GM12878 (cell line): Measurements from ENCODE around the gene PTPRH. TPM values are rescaled to one million over a fixed set of nuclear protein-coding genes. Genes with fewer than 3 reads are reported as not detected.

Experiments used
- ATF2 ChIP-seq: IDR thresholded peaks from 2 replicates; pipeline ENCODE4 v1.6.1; 2012; ENCODE audit warnings: low read length, inconsistent platforms
- BRCA1 ChIP-seq: IDR thresholded peaks from 2 replicates; pipeline ENCODE4 v1.6.1; 2011; ENCODE audit warnings: low read depth, low read length, improper control_type of control experiment
- CBX5 ChIP-seq: sonication (generic); IDR thresholded peaks from 2 replicates; pipeline ENCODE4 v1.6.1; 2016; ENCODE audit warnings: low read depth, moderate library complexity, mild to moderate bottlenecking, inconsistent platforms
- CREB1 ChIP-seq: IDR thresholded peaks from 2 replicates; pipeline ENCODE4 v1.6.1; 2012; ENCODE audit warnings: low read depth, mild to moderate bottlenecking, inconsistent platforms
- CREM ChIP-seq: IDR thresholded peaks from 2 replicates; pipeline ENCODE4 v1.6.1; 2014; ENCODE audit warnings: antibody characterized with exemption, low read depth
- EED ChIP-seq: sonication (generic); IDR thresholded peaks from 2 replicates; pipeline ENCODE4 v1.6.1; 2016; ENCODE audit warnings: antibody characterized with exemption, low read depth
- EP300 ChIP-seq, 2 experiments: fragments of 150-350 bp in 1 of 2; IDR thresholded peaks; 2 replicates each; pipeline ENCODE4 v1.6.1; 2011 to 2012; ENCODE audit warnings: low read depth in 2 of 2, low read length in 2 of 2, borderline replicate concordance in 1 of 2, improper control_type of control experiment in 1 of 2, inconsistent platforms in 1 of 2; ENCODE audit not compliant: control insufficient read depth in 1 of 2
- ETV6 ChIP-seq, 2 experiments: fragments of 450-650 bp in 1 of 2; IDR thresholded peaks in 1 of 2; conservative IDR thresholded peaks in 1 of 2; 2 replicates each; pipeline ENCODE4 v1.6.1; 2014; ENCODE audit warnings: antibody characterized with exemption in 1 of 2, borderline replicate concordance in 1 of 2, low read depth in 1 of 2, mild to moderate bottlenecking in 1 of 2, moderate library complexity in 1 of 2
- HDAC6 ChIP-seq: fragments of 200-600 bp; sonication (generic); IDR thresholded peaks from one replicate; pipeline ENCODE4 v1.8.0; 2017; ENCODE audit warnings: antibody characterized with exemption; ENCODE audit not compliant: unreplicated experiment
- JUNB ChIP-seq: IDR thresholded peaks from 2 replicates; pipeline ENCODE4 v1.6.1; 2016; ENCODE audit warnings: antibody characterized with exemption, mild to moderate bottlenecking
- KLF5 ChIP-seq: fragments of 450-650 bp; IDR thresholded peaks from 2 replicates; pipeline ENCODE4 v1.6.1; 2014; ENCODE audit warnings: mild to moderate bottlenecking; ENCODE audit not compliant: partially characterized antibody
- MEF2A ChIP-seq: IDR thresholded peaks from 2 replicates; pipeline ENCODE4 v1.6.1; 2011; ENCODE audit warnings: low read depth, mild to moderate bottlenecking, low read length, moderate library complexity; ENCODE audit not compliant: insufficient read depth
- MYC ChIP-seq: IDR thresholded peaks from 2 replicates; pipeline ENCODE4 v1.6.1; 2011; ENCODE audit warnings: mild to moderate bottlenecking, low read length, moderate library complexity, inconsistent platforms; ENCODE audit not compliant: insufficient read depth, insufficient replicate concordance, insufficient read length, severe bottlenecking
- NBN ChIP-seq: fragments of 450-650 bp; IDR thresholded peaks from 2 replicates; pipeline ENCODE4 v1.6.1; 2016
- NFYB ChIP-seq: IDR thresholded peaks from 2 replicates; pipeline ENCODE4 v1.6.1; 2011; ENCODE audit warnings: low read depth, mild to moderate bottlenecking, low read length, improper control_type of control experiment, moderate library complexity; ENCODE audit not compliant: insufficient read depth
- POLR2A ChIP-seq: IDR thresholded peaks from 2 replicates; pipeline ENCODE4 v1.6.1; 2011; ENCODE audit warnings: low read depth, mild to moderate bottlenecking, low read length
- POLR2AphosphoS5 ChIP-seq: IDR thresholded peaks from 2 replicates; pipeline ENCODE4 v1.6.1; 2011; ENCODE audit warnings: mild to moderate bottlenecking, low read length, inconsistent platforms
- RAD51 ChIP-seq: fragments of 450-650 bp; IDR thresholded peaks from 2 replicates; pipeline ENCODE4 v1.6.1; 2016; ENCODE audit warnings: moderate library complexity, mild to moderate bottlenecking, inconsistent platforms
- SRF ChIP-seq, 2 experiments: IDR thresholded peaks; 2 replicates each; pipeline ENCODE4 v1.6.1; 2011; ENCODE audit warnings: low read depth in 2 of 2, low read length in 2 of 2, mild to moderate bottlenecking in 1 of 2, moderate library complexity in 1 of 2
- ZBTB40 ChIP-seq: fragments of 450-650 bp; IDR thresholded peaks from 2 replicates; pipeline ENCODE4 v1.6.1; 2016; ENCODE audit warnings: mild to moderate bottlenecking, moderate library complexity, borderline replicate concordance
- polyA plus RNA-seq, 11 experiments: library from polyadenylated mRNA; depleted of rRNA in 4 of 11; unstranded in 6 of 11; stranded (reverse) in 5 of 11; fragments of >200 nt; fragmentation: Nextera tagmentation in 4 of 11; fragmentation: Illumina TruSeq in 1 of 11; extraction: Ambion mirVana in 4 of 11; extraction: Trizol in 1 of 11; gene quantifications; 1 replicate in 1 of 11; 2 replicates in 10 of 11; pipeline versions ENCODE4 v1.2.1 to v1.2.3, GENCODE V29; 2011 to 2016; ENCODE audit warnings: inconsistent platforms in 2 of 11, missing spikeins in 2 of 11, low read depth in 1 of 11
- total RNA-seq, 4 experiments: library from RNA; depleted of rRNA in 3 of 4; stranded (reverse); fragments of >200 nt in 3 of 4; fragmentation: Illumina TruSeq in 1 of 4; extraction: Trizol in 1 of 4; gene quantifications; 2 replicates each; pipeline versions ENCODE4 v1.2.1 to v1.2.3, GENCODE V29; 2013 to 2021
- TF ChIP-seq, protein P1 (sequence below): fragments of 450-650 bp; IDR thresholded peaks from 2 replicates; pipeline ENCODE4 v1.6.1; 2017; ENCODE audit warnings: mild to moderate bottlenecking, moderate library complexity

Gene PTPRH
- total and polyA plus RNA-seq, 10 of the 15 experiments (the other 5 are each of a cell fraction or from before 2014, with no cell fraction given): 0.08 TPM; not detected in 9

- TF ChIP-seq ATF2: no peak
- no peak for TF ChIP-seq RAD51
- no peak for TF ChIP-seq NBN
- no peak for TF ChIP-seq BRCA1
- TF ChIP-seq MYC: no peak
- TF ChIP-seq ZBTB40: no peak
- TF ChIP-seq JUNB: no peak
- no peak for TF ChIP-seq SRF (IDR thresholded peaks at IDR 0.05; ENCODE audit: low read depth in 2 of 2, low read length in 2 of 2)
- TF ChIP-seq NFYB: peak; percentile 94
- no peak for TF ChIP-seq POLR2AphosphoS5
- TF ChIP-seq MEF2A: no peak
- no peak for TF ChIP-seq CREM
- no peak for TF ChIP-seq ETV6 (conservative IDR thresholded peaks at IDR 0.05 in 1 of 2, IDR thresholded peaks at IDR 0.05 in 1 of 2; ENCODE audit: borderline replicate concordance in 1 of 2, low read depth in 1 of 2)
- peak; percentile 97 for TF ChIP-seq KLF5
- no peak for TF ChIP-seq CBX5
- no peak for TF ChIP-seq CREB1
- no peak for TF ChIP-seq EP300 (IDR thresholded peaks at IDR 0.05; ENCODE audit: borderline replicate concordance in 1 of 2, control insufficient read depth in 1 of 2, low read depth in 2 of 2, low read length in 2 of 2)
- TF ChIP-seq POLR2A: no peak
- TF ChIP-seq HDAC6: no peak
- no peak for TF ChIP-seq EED
- TF ChIP-seq, protein P1, sequence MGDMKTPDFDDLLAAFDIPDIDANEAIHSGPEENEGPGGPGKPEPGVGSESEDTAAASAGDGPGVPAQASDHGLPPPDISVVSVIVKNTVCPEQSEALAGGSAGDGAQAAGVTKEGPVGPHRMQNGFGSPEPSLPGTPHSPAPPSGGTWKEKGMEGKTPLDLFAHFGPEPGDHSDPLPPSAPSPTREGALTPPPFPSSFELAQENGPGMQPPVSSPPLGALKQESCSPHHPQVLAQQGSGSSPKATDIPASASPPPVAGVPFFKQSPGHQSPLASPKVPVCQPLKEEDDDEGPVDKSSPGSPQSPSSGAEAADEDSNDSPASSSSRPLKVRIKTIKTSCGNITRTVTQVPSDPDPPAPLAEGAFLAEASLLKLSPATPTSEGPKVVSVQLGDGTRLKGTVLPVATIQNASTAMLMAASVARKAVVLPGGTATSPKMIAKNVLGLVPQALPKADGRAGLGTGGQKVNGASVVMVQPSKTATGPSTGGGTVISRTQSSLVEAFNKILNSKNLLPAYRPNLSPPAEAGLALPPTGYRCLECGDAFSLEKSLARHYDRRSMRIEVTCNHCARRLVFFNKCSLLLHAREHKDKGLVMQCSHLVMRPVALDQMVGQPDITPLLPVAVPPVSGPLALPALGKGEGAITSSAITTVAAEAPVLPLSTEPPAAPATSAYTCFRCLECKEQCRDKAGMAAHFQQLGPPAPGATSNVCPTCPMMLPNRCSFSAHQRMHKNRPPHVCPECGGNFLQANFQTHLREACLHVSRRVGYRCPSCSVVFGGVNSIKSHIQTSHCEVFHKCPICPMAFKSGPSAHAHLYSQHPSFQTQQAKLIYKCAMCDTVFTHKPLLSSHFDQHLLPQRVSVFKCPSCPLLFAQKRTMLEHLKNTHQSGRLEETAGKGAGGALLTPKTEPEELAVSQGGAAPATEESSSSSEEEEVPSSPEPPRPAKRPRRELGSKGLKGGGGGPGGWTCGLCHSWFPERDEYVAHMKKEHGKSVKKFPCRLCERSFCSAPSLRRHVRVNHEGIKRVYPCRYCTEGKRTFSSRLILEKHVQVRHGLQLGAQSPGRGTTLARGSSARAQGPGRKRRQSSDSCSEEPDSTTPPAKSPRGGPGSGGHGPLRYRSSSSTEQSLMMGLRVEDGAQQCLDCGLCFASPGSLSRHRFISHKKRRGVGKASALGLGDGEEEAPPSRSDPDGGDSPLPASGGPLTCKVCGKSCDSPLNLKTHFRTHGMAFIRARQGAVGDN: no peak
Observed at GRCh38 chr19:55166530-55167268, 42.6 kb downstream of the PTPRH start, which contains the start of gene DNAAF3 (continued).
